ENCODE measurements around the gene MYO1G.
A peak's percentile ranks its signal among the peaks of the same experiment; 100 is the strongest.
"Not testable (repeated sequence)": the region's sequence is repeated elsewhere in the genome, so short reads cannot be mapped to it uniquely, and the experiment has no call there.

The MYO1G gene

DNA sequence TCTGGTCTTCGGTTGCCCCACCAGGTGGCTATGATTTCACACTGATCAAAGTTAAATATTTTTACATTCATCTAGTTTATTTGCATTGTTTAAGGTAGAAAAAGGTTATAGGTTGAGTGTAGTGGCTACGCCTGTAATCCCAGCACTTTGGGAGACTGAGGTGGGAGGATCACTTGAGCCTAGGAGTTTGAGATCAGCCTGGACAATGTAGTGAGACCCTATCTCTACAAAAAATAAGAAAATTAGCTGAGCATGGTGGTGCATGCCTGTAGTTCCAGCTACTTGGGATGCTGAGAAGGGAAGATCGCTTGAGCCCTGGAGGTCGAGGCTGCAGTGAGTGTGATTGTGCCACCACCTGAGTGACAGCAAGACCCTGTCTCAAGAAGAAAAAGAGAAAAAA lies 25.0 kb upstream of the MYO1G start:
- peak overlapping the region; percentile 51 for H3K27ac Mint-ChIP-seq
- no peaks in the 10 kb centered on the region for H3K27me3 Mint-ChIP-seq
- H3K4me1 Mint-ChIP-seq: peaks cover 51% of the 10 kb centered on the region
- H3K4me3 Mint-ChIP-seq: no peak overlapping the region
- H3K9me3 Mint-ChIP-seq: no peaks in the 10 kb centered on the region
- H3K36me3 Mint-ChIP-seq: peaks cover 11% of the 10 kb centered on the region

DNA sequence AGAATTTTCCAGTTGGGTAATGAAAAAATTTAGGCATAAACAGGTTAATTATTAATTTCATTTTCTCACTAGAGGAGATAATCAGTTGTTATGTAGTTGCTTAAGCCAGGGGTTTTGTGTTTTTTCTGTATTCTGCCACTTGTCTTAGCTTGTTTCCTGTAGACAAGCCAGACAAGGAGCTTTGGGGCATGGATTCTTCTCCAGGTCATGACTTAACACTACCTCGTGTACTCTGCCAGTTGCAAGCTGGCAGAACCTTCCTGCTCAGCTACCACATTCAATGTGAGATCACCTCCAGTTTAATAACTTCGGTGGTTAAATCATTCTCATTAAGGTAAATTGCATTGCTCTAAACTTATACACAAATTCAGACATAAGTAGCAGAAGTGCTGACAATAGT lies 23.0 kb upstream of the MYO1G start:
- Mint-ChIP-seq H3K36me3 (peaks cover 11% of the 10 kb centered on the region), H3K4me3 (peak overlapping the region; percentile 95), H3K4me1 (peaks cover 40% of the 10 kb centered on the region), H3K27ac (peak overlapping the region; percentile 98), H3K27me3 (no peaks in the 10 kb centered on the region), H3K9me3 (no peaks in the 10 kb centered on the region)

DNA sequence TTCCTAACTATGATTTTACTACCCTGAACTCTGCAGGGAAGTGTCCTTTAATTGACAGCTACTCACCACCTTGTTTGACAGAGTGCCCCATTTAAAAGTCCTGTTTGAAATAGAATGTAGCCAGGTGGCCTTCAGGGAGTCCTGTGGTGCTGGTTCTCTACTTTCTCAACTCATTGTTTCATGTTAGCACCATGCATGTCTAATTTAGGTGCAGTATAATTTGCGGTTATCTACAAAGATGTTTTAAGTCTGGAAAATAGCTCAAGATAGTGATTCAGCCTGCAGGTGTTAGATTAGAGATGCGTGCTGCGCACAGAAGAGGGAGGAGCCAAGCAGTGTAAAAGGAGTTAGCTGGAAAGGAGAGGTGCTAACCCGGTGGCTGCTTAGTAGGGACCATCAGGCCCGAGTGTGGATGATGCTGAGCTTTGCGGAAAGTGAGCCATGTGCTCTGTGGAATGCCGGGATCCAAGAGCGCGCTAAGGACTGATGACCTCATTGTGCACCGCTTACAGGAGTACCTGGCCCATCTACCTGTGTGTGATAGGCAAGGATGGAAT lies 22.4 kb upstream of the MYO1G start:
- H3K4me3 Mint-ChIP-seq: peak overlapping the region; percentile 95
- H3K27me3 Mint-ChIP-seq: no peaks in the 10 kb centered on the region
- peak overlapping the region; percentile 98 for H3K27ac Mint-ChIP-seq
- peaks cover 43% of the 10 kb centered on the region for H3K4me1 Mint-ChIP-seq
- H3K9me3 Mint-ChIP-seq: no peaks in the 10 kb centered on the region
- peaks cover 11% of the 10 kb centered on the region for H3K36me3 Mint-ChIP-seq

DNA sequence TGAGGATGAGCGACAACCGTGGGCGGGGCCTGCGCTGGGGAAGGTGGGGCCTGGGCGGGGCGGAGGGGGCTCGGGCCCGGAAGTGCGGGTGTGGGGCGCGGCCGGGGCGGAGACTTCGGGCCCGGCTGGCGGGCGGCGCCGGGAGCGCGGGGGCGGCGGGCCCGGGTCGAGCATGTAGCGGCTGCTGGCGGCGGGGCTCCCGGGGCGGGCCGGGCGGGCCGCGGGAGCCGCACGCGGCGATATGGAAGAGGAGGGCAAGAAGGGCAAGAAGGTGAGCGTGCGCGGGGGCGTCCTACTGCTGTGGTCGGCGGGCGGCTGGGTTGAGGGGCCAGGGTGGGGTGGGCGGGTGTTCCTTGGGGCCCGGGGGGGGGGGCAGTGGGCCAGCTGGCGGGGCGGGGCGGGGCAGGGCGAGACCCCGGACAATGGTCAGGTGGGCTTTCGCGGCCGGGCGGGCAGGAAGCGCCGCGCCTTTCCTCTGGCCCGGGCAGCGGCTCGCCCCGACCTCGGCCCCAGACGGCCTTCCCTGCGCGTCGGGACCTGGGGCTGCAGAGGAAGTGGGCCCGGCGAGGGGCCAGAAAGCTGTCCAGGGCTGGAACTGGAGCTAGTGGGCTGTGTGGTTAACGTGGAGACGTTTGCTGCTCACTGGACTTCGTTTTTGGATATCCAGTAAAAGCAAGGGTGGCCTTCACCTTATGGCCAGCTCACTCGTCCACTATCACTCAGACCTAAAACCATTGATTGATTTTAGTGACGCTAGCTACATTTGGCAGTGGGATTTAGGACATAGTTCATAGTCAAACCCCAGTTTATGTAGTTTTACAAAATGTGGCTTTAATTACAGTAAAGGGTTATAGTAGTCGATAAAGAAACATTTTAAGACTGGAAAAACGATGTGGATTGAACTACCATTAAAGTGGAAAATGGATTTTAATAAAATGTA lies 21.5 kb upstream of the MYO1G start, which contains the start of gene CCM2:
Gene CCM2, plus strand, starts transcription at position 109 of the 940 bp plus-strand sequence. Its CDS starts 133 bp downstream, at position 242.
- H3K27ac Mint-ChIP-seq: peak within 1 kb of the TSS; percentile 98
- peaks cover 6% of the 10 kb centered on the region for H3K36me3 Mint-ChIP-seq
- peaks cover 43% of the 10 kb centered on the region for H3K4me1 Mint-ChIP-seq
- H3K4me3 Mint-ChIP-seq: peak within 1 kb of the TSS; percentile 95
- H3K27me3 Mint-ChIP-seq: no peaks in the 10 kb centered on the region
- H3K9me3 Mint-ChIP-seq: no peaks in the 10 kb centered on the region

DNA sequence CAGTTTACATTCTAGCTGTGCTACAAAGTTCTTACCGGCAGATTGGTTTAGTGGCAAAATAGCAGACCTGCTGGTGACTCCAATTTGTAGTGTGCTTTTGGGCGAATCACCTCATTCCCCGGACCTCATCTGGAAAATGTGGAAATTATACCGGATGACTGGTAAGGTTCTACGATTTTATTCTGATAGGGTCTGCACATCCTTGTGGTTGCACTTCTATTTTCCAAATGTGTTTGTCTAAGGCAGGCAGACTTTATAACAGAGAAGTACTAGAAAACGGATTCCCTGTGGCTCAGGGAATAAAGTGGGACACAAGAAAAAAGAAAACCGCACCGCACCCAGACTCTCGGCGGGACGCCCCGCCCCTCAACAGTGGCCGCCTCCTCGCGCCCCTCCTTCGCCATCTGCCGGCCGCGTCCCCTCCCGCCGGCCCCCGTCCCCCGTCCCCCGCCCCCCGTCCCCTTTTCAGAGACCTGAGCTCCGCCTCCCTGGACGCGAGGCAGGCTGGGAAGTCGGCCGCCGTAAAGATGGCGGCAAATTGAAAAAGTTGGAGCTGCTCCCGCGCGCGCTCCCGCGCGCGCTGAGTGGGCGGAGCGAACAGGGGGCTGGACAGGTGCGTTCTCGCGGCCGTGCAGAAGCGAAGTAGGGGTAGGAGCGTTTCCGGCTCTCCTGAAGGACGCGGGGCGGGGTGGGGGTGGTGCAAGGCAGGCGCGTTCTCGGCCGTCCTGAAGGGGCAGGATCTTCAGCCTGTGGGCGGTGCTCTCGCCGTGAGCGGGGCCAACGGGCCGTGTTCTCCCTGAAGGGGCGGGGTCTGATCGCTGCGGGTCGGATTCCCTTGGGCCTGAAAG lies 20.7 kb upstream of the MYO1G start:
- no peaks in the 10 kb centered on the region for H3K27me3 Mint-ChIP-seq
- peaks cover 6% of the 10 kb centered on the region for H3K36me3 Mint-ChIP-seq
- peak overlapping the region; percentile 98 for H3K27ac Mint-ChIP-seq
- peak overlapping the region; percentile 91 for H3K4me3 Mint-ChIP-seq
- H3K4me1 Mint-ChIP-seq: peaks cover 47% of the 10 kb centered on the region
- H3K9me3 Mint-ChIP-seq: no peaks in the 10 kb centered on the region

DNA sequence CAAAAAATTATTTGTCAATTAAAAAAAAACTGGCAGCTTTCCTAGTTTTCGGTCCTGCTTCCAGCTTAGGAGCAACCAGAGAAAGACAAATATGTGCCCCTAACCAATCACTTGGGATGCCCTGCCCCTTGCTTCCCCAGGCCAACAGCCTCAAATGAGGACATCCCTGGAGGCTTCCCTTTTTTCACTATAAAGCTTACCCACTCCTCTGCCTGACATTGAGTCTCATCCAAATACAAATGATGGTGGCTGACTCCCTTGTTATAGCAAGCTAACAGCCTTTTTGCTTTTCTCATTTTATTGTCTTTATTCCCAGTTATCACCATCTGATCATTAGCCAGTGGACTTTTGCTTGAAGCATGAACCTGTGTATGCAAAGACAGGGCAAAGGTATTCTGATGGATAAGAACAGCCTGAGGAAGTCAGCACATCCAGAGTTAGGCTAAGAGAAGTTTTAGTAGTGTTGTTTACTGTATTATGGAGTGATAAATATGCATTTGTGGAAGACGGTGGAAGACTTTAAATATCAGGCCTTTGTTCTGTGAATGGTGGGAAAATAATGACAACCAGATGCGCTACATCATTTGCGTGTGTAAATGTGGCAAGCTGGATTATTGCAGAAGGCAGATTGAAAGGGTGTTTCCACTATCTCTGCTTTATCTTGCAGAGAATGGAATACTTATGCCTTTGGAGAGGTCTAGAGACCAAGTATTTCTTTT lies 19.5 kb upstream of the MYO1G start:
- H3K4me1 Mint-ChIP-seq: peaks cover 42% of the 10 kb centered on the region
- peaks cover 6% of the 10 kb centered on the region for H3K36me3 Mint-ChIP-seq
- peak overlapping the region; percentile 45 for H3K4me3 Mint-ChIP-seq
- H3K27me3 Mint-ChIP-seq: no peaks in the 10 kb centered on the region
- peak overlapping the region; percentile 15 for H3K27ac Mint-ChIP-seq
- H3K9me3 Mint-ChIP-seq: no peaks in the 10 kb centered on the region

DNA sequence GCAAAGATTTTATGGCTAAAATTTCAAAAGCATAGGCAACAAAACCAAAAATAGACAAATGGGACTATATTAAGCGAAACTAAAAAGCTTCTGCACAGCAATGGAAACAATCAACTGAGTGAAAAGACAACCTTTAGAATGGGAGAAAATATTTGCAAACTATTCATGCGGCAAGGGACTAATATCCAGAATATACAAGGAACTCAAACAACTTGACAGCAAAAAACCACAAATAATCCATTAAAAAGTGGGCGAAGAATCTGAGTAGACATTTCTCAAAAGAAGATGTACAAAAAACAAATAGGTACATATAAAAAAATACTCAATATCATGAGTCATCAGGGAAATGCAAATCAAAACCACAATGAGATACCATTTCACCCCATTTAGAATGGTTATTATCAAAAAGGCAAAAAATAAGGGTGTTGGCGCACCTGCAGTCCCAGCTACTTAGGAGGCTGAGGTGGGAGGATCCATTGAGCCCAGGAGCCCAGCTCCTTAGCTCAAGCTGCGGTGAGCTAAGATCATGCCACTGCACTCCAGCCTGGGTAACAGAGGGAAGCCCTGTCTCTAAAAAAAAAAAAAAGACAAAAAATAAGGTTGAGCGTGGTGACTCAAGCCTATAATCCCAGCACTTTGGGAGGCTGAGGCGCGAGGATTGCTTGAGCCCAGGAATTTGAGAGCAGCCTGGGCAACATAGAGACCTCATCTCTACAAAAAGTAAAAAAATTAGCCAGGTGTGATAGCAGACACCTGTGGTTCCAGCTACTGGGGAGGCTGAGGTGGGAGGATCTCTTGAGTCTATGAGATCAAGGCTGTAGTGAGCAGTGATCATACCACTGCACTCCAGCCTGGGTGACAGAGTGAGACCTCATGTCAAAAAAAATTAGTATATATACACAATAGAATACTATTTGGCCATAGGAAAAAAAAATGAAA lies 17.0 kb upstream of the MYO1G start:
- Mint-ChIP-seq H3K9me3 (no peaks in the 10 kb centered on the region), H3K4me3 (peak overlapping the region; percentile 36), H3K4me1 (peaks cover 29% of the 10 kb centered on the region), H3K27ac (peak overlapping the region; percentile 80), H3K36me3 (no peaks in the 10 kb centered on the region), H3K27me3 (no peaks in the 10 kb centered on the region)

DNA sequence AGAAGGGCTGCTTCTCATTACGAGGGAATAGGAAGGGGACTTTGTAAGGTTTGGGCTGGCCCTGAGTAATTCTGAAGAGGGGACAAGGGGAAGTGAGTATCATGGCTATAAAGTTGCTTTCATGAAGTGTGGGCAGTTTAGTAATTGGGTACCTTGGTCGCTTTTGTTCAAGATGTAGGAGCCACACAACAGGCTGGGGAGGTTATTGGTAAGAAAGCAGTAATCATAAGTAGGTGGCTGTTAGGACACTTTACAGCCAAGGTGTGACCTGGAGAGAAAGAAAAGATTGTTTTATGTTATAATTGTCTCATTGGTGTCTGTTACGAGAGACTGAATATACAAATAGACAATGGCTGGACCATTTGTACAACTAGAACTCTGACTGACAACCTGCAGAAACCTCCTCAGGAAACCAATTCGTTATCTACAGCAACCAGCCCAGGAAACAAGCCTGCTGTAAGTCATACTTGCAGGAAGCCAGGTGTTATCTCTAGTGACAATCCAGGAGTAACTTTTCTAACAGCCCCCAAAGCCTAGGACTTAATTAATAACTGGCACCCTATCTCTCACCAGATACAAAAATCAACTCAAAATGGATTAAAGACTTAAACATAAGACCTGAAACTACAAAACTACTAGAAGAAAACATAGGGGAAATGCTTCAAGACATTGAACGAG lies 16.2 kb upstream of the MYO1G start:
- peak overlapping the region; percentile 80 for H3K27ac Mint-ChIP-seq

DNA sequence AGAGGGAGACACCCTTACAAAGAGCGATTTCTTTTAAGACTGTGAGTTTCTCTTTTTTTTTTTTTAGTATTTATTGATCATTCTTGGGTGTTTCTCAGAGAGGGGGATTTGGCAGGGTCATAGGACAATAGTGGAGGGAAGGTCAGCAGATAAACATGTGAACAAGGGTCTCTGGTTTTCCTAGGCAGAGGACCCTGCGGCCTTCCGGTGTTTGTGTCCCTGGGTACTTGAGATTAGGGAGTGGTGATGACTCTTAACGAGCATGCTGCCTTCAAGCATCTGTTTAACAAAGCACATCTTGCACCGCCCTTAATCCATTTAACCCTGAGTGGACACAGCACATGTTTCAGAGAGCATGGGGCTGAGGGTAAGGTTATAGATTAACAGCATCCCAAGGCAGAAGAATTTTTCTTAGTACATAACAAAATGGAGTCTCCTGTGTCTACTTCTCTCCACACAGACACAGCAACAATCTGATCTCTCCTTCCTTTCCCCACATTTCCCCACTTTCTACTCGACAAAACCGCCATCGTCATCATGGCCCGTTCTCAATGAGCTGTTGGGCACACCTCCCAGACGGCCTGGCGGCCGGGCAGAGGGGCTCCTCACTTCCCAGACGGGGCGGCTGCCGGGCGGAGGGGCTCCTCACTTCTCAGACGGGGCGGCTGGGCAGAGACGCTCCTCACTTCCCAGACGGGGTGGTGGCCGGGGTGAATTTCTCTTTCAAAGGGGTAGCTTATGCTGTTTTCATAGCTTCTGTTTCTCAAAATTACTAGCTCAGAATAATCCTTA lies 13.4 kb upstream of the MYO1G start:
- H3K27me3 Mint-ChIP-seq, H3K4me3 Mint-ChIP-seq, H3K9me3 Mint-ChIP-seq, H3K36me3 Mint-ChIP-seq, H3K27ac Mint-ChIP-seq: not testable (repeated sequence)
- H3K4me1 Mint-ChIP-seq: peaks cover 32% of the 10 kb centered on the region

More for the DNA sequence above, 16.2 kb upstream of the MYO1G start:
- Mint-ChIP-seq H3K4me1 (peaks cover 29% of the 10 kb centered on the region), H3K27me3 (no peaks in the 10 kb centered on the region), H3K4me3 (peak overlapping the region; percentile 27), H3K36me3 (no peaks in the 10 kb centered on the region), H3K9me3 (no peaks in the 10 kb centered on the region)

DNA sequence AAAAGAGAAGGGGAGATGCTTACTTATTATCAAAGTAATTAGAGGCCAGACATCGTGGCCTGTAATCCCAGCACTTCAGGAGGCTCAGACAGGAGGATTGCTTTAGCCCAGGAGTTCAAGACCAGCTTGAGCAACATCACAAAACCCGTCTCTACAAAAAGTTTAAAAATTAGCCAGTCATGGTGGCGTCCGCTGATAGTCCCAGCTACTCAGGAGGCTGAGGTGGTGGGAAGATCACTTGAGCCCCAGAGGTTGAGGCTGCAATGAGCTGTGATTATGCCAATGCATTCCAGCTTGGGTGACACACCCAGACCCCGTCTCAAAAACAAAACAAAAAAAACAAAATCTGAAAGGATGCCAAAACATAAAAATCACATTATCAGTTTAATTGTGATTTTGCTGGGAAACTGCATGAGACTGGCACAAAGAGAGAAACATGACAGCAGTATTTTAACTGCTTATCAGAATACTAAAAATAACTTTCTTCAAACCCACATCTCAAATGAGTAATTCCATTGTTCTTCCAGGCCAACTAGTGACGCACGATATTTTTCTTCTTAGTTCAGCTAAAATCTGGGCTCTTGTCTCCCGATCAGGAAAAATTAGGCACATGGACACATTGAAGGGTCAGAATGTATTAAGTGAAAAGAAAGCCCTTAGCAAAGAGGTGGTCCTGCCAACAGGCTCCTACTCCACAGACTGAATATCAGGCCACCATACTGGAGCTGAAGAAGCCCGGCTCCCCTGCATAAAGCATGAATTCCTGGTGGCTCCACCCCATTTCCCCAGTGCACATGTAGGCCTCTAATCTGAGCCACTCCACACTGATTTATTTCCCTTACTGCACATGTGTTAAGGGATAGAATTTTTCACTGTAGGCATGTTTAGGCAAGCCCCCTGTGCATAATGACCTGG lies 11.6 kb upstream of the MYO1G start:
- Mint-ChIP-seq H3K27ac (no peak overlapping the region), H3K27me3 (no peaks in the 10 kb centered on the region), H3K4me1 (peaks cover 26% of the 10 kb centered on the region), H3K36me3 (peaks cover 8% of the 10 kb centered on the region), H3K9me3 (no peaks in the 10 kb centered on the region), H3K4me3 (no peak overlapping the region)

DNA sequence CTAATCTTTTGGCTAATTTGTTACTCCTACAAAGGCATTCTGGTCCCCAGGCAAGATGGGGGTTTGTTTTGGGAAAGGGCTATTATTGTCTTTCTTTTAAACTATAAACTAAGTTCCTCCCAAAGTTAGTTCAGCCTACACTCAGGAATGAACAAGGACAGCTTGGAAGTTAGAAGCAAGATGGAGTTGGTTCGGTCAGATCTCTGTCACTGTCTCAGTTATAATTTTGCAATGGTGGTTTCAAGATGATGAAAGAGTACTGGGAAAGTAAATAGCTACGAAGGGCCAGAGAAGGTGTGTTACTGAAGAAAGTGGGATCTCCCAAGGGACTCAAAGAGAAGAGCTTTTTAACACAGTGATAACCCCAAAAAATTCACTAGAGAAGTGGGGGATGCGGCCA lies 10.3 kb upstream of the MYO1G start:
- H3K4me3 Mint-ChIP-seq: no peak overlapping the region
- H3K4me1 Mint-ChIP-seq: peaks cover 25% of the 10 kb centered on the region
- no peaks in the 10 kb centered on the region for H3K9me3 Mint-ChIP-seq
- H3K36me3 Mint-ChIP-seq: peaks cover 21% of the 10 kb centered on the region
- H3K27ac Mint-ChIP-seq: no peak overlapping the region
- no peaks in the 10 kb centered on the region for H3K27me3 Mint-ChIP-seq

DNA sequence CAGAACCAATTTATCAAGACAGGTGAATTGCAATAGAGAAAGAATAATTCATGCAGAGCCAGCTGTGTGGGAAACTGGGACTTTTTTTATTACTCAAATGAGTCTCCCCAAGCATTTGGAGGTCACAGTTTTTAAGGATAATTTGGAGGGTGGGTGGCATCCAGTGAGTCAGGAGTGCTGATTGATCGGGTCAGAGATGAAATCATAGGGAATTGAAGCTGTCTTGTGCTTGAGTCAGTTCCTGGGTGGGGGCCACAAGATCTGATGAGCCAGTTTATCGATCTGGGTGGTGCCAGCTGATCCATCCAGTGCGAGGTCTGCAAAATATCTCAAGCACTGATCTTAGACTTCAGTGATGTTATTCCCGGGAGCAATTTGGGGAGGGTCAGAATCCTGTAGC lies 9.9 kb upstream of the MYO1G start:
- no peak overlapping the region for H3K27ac Mint-ChIP-seq
- H3K36me3 Mint-ChIP-seq: peaks cover 24% of the 10 kb centered on the region
- H3K27me3 Mint-ChIP-seq: no peaks in the 10 kb centered on the region

More for the DNA sequence above, 9.9 kb upstream of the MYO1G start:
- H3K4me3 Mint-ChIP-seq: no peak overlapping the region
- H3K4me1 Mint-ChIP-seq: peaks cover 29% of the 10 kb centered on the region
- no peaks in the 10 kb centered on the region for H3K9me3 Mint-ChIP-seq

Data from activated naive CD4-positive, alpha-beta T cell treated with anti-CD3 and anti-CD28 coated beads, Interleukin-2, amount 50 U/mL, for 24 hours (primary cell).